ENCODE data around the gene R3HDM2. TPM values are rescaled to one million over a fixed set of nuclear protein-coding genes. Genes with fewer than 3 reads are reported as not detected.

Gene R3HDM2
- total RNA-seq, 1 experiment from 2014 or later = 45.4 TPM

DNA sequence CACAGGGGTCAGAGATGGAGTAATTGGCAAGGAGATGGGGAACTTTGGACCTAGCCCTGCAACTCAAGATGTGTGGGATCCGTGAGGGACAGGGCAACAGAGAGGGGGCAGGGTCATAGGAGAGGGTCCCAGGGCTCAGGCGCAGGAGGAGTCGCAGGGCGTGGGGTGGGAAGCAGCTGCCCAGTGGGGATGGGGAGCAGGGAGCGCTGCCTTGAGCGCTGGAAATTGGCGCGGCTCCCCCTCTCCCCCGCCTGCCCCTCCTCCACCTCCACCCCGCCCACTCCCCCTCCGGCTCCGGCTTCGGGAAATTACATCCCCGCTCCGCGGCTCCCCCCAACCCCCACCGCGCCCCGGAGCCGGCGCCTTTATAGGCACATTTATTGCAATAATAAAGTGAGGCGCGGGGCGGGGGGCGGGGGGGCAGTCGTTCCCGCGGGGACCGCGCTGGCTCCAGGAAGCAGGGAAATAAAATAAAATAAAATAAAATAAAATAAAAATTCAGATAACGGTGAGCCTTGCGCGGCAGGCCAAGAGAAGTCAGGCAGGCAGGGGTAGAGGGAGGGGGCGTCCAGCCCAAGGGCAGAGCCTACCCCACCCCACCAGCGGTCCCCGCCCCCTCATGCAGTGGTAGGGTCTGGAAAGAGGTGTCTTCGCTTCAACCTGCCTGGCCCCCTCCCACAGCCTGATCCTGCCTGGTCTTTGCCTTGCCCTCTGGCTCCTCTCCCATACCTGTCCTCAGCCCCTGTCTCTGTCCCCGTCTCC is 210.7 kb downstream of the R3HDM2 start:
- Histone ChIP-seq H3K9me3 (ENCODE audit: control insufficient read depth in 1 of 2, insufficient read depth in 1 of 2, low read depth in 1 of 2, low read length in 2 of 2) (no peaks in the 10 kb centered on the region), H3K4me3 (replicated peaks in 1 of 2; ENCODE audit: low read depth in 1 of 2, low read length in 2 of 2) (no peak overlapping the region), H3K4me1 (ENCODE audit: control insufficient read depth in 1 of 2, insufficient read depth in 2 of 2, low read length in 2 of 2) (peaks cover 6 to 30% of the 10 kb centered on the region in 2 experiments; a peak in 3 of 4 replicates), H3K27ac (ENCODE audit: low read depth, low read length) (no peak overlapping the region), H3K79me2 (ENCODE audit: insufficient read depth, low read length) (no peaks in the 10 kb centered on the region), H2AFZ (ENCODE audit: low read depth, low read length, poor library complexity, severe bottlenecking) (no peak overlapping the region), H4K20me1 (ENCODE audit: insufficient read depth) (no peaks in the 10 kb centered on the region), H3K9me2 (ENCODE audit: insufficient read depth) (no peaks in the 10 kb centered on the region), H3K9ac (ENCODE audit: low read length) (no peak overlapping the region), H3K4me2 (ENCODE audit: low read length) (no peak overlapping the region), H3K27me3 (ENCODE audit: insufficient read depth, low read length) (no peaks in the 10 kb centered on the region), H3K36me3 (ENCODE audit: control insufficient read depth in 1 of 2, insufficient read depth in 2 of 2, low read length in 2 of 2) (no peaks in the 10 kb centered on the region)
- ATAC-seq (no peak), DNase-seq (ENCODE audit: low read depth, low spot score) (no peak)
- BruUV-seq (replicated peaks) = no TSS peak
- intact Hi-C loops (cut with micrococcal nuclease) = no loop called here
- POLR2A ChIA-PET = no interaction called here
- TF ChIP-seq POLR2A (IDR thresholded peaks at IDR 0.05; ENCODE audit: borderline replicate concordance, extremely low read depth, insufficient read depth, insufficient read length) (no peak), ZFX (IDR thresholded peaks at IDR 0.05) (no peak), YY1 (IDR thresholded peaks at IDR 0.05; ENCODE audit: extremely low read depth, insufficient replicate concordance, low read depth, low read length) (no peak), EZH2phosphoT487 (IDR thresholded peaks at IDR 0.05; ENCODE audit: borderline replicate concordance) (no peak), EZH2 (IDR thresholded peaks at IDR 0.05) (no peak), EGR1 (IDR thresholded peaks at IDR 0.05; ENCODE audit: low read depth) (no peak), TCF7L2 (IDR thresholded peaks at IDR 0.05; ENCODE audit: borderline replicate concordance, extremely low read depth, insufficient read depth, insufficient read length) (no peak), REST (IDR thresholded peaks at IDR 0.05; ENCODE audit: low read depth) (no peak), SP1 (IDR thresholded peaks at IDR 0.05; ENCODE audit: low read depth) (no peak), FOSL1 (IDR thresholded peaks at IDR 0.05; ENCODE audit: low read depth) (no peak), SIN3A (IDR thresholded peaks at IDR 0.05; ENCODE audit: low read depth) (no peak), ATF3 (IDR thresholded peaks at IDR 0.05) (no peak), JUND (IDR thresholded peaks at IDR 0.05) (no peak), ZNF274 (IDR thresholded peaks at IDR 0.05; ENCODE audit: low read depth, low read length) (no peak), CBX3 (IDR thresholded peaks at IDR 0.05; ENCODE audit: low read depth) (no peak), RAD21 (IDR thresholded peaks at IDR 0.05; ENCODE audit: low read depth) (no peak), POLR2AphosphoS5 (IDR thresholded peaks at IDR 0.05; ENCODE audit: low read depth, low read length) (no peak), ELF1 (IDR thresholded peaks at IDR 0.05; ENCODE audit: borderline replicate concordance, low read depth) (no peak)
- TF ChIP-seq, protein P1, sequence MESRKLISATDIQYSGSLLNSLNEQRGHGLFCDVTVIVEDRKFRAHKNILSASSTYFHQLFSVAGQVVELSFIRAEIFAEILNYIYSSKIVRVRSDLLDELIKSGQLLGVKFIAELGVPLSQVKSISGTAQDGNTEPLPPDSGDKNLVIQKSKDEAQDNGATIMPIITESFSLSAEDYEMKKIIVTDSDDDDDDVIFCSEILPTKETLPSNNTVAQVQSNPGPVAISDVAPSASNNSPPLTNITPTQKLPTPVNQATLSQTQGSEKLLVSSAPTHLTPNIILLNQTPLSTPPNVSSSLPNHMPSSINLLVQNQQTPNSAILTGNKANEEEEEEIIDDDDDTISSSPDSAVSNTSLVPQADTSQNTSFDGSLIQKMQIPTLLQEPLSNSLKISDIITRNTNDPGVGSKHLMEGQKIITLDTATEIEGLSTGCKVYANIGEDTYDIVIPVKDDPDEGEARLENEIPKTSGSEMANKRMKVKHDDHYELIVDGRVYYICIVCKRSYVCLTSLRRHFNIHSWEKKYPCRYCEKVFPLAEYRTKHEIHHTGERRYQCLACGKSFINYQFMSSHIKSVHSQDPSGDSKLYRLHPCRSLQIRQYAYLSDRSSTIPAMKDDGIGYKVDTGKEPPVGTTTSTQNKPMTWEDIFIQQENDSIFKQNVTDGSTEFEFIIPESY (IDR thresholded peaks at IDR 0.05; ENCODE audit: extremely low read depth, insufficient replicate concordance, low read length) = no peak
- TF ChIP-seq, protein P2, sequence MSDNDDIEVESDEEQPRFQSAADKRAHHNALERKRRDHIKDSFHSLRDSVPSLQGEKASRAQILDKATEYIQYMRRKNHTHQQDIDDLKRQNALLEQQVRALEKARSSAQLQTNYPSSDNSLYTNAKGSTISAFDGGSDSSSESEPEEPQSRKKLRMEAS (IDR thresholded peaks at IDR 0.05) = no peak
- CTCF ChIA-PET = interaction anchor here (1.2 kb wide), 1 partner anchor 20 kb away, joined by 3 read pairs; no protein-coding TSS in a partner anchor
- RAD21 ChIA-PET (ENCODE audit: low non-redundant PET in 1 of 2, low total read pairs in 2 of 2, uncharacterized antibody in 2 of 2, unreplicated experiment in 2 of 2) = no interaction called here

All from HCT116 (cell line).